ENCODE results near the gene TYSND1. TPM values are rescaled to one million over a fixed set of nuclear protein-coding genes. Genes with fewer than 3 reads are reported as not detected.
A peak's percentile ranks its signal among the peaks of the same experiment; 100 is the strongest.
"Not testable (repeated sequence)": the region's sequence is repeated elsewhere in the genome, so short reads cannot be mapped to it uniquely, and the experiment has no call there.

TYSND1 gene
- total RNA-seq, 1 donor from 2014 or later, result 6.2 TPM

GRCh38 chr10:70137927-70138883 lies 8.3 kb downstream of the TYSND1 start:
- ATAC-seq, result no peak
- DNase-seq (ENCODE audit: missing footprints), result no peak
- intact Hi-C loops (cut with DNase I), result no loop called here

DNA sequence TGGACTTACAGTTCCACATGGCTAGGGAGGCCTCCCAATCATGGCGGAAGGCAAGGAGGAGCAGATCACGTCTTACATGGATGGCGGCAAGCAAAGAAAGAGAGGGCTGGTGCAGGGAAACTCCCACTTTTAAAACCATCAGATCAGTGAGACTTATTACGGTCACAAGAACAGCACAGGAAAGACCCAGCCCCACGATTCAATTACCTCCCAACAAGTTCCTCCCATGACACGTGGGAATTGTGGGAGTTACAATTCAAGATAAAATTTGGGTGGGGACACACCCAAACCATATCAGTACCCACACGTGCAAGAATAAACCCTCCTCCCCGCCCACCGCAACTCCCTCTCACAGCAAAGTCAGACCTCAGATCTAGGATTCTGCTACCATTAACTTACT lies 9.4 kb downstream of the TYSND1 start:
- ATAC-seq, result no peak
- intact Hi-C loops (cut with DNase I), result no loop called here

GRCh38 chr10:70135684-70136083 lies 10.8 kb downstream of the TYSND1 start:
- ATAC-seq (no peak), DNase-seq (ENCODE audit: missing footprints) (no peak)
- intact Hi-C loops (cut with DNase I), result no loop called here

More for the DNA sequence above, 9.4 kb downstream of the TYSND1 start:
- no peak for DNase-seq (ENCODE audit: missing footprints)

DNA sequence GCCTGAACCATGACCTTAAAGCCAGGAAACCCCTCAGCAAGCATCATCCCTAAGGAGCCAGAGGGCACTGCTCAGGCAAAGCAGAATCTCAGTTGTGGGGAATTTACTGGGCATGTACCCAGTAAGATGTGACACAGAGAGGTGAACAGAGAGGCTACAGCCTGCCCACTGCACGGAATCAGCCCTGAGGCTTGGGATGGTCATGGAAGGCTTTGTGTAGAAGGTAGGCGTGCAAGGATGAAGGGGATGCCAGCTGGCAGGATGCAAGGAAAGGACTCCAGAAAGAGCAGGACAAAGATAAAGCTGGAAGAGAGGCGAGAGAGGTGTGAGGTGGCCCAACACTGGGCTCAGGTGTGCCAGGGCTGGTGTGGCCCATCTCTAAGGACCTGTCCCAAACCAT lies 11.5 kb downstream of the TYSND1 start:
- intact Hi-C loops (cut with DNase I), result no loop called here
- DNase-seq (ENCODE audit: missing footprints), result no peak
- no peak for ATAC-seq

DNA sequence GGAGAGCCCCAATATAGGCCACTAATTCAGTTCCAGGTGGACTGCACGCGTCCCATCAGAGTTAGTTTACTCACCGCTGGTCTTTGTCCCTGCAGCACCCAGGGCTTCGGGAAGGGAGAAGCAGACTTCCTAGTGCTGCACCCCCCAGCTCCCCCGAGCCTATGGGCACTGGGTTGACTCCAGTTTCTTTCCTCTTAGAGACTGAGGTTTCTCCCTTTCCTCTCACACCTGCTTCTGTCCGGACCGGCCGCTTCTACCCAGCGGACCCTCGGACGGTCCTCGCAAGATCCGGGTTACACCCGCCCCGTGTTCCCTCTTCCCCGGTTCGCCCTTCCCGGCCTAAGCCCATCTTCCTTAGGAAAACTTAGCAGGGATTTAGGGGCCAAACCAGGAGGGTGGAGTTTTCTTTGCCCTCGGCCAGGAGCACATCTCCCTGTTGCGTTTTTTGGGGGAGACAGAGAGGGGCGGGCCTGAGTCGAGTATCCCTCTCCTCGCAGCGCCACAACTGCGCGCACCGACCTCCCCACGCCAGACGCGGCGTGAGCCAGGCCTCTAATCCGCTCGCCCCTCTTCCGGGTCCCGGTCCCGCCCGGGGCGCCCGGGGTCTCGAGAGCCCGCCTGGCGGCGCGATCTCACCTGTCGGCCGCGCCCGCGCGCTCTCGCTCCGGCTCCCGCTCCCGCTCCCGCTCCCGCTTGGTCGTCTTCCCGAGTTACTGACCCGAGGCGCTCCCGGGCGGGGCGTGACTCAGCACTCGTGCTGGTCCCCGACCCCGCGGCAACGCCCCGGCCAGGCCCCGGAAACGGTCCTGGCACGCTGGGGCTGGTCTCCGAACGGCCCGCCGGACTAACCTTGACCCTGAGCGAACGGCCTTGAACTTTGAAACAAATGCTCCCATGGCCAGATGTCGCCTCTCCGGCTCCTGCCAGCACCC lies 14.1 kb downstream of the TYSND1 start, which contains the start of gene AIFM2:
Gene AIFM2 (minus strand): TSS at position 728 of the 932 bp plus-strand sequence. CDS start 8,741 bp downstream, outside the sequence.
- intact Hi-C loops (cut with DNase I), result no loop called here
- peak; percentile 86 for ATAC-seq
- peak; percentile 91 for DNase-seq (ENCODE audit: missing footprints)

DNA sequence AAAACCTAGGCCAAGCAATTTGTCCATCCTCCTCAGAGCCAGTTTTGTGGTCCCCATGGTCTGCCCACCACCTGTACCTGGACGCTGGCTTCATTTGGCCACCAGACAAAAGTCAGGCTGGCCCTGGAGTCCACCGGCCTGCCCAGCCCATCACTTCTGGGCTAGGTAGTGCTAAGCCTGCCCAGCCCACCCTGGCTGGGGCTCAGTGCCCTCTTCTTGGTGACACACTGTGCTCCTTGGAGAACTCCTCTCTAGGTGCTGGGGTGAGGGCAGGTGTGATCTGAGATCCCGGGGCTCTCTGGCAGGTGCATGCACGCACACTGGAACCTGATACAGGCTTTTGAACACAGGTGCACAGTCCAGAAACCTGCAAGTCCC lies 15.0 kb downstream of the TYSND1 start:
- intact Hi-C loops (cut with DNase I), result no loop called here
- no peak for ATAC-seq
- DNase-seq (ENCODE audit: missing footprints), result no peak

GRCh38 chr10:70130878-70131559 lies 15.5 kb downstream of the TYSND1 start:
- DNase-seq (ENCODE audit: missing footprints), result no peak
- intact Hi-C loops (cut with DNase I), result no loop called here
- peak; percentile 32 for ATAC-seq

- intact Hi-C loops (cut with DNase I), result no loop called here
- ATAC-seq, result no peak
- DNase-seq (ENCODE audit: missing footprints), result no peak
These were observed 19.7 kb downstream of the TYSND1 start for GRCh38 chr10:70126700-70127395.

- no peak for DNase-seq (ENCODE audit: missing footprints)
- intact Hi-C loops (cut with DNase I), result no loop called here
- no peak for ATAC-seq
These were observed 20.5 kb downstream of the TYSND1 start for GRCh38 chr10:70125918-70126552.

DNA sequence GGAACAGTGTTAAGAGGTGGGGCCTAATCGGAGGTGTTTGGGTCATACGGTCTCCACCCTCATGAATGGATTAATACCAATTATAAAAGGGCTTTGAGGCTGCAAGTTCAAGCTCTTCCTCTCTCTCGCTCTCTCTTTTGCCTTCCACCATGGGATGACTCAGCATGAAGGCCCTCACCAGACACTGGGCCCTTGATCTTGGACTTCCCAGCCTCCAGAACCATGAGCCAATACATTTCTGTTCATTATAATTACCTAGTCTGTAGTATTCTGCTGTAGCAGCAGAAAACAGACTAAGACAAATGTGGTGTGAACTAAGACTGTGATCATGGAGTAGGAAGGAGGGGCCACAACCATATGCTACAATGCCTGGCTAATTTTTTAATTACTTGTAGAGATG lies 21.6 kb downstream of the TYSND1 start:
- intact Hi-C loops (cut with DNase I), result no loop called here
- ATAC-seq (no peak), DNase-seq (ENCODE audit: missing footprints) (no peak)

GRCh38 chr10:70124415-70124814 lies 22.1 kb downstream of the TYSND1 start:
- intact Hi-C loops (cut with DNase I), result no loop called here
- ATAC-seq (no peak), DNase-seq (ENCODE audit: missing footprints) (no peak)

- no peak for ATAC-seq
- DNase-seq (ENCODE audit: missing footprints), result no peak
- intact Hi-C loops (cut with DNase I), result no loop called here
These were observed 22.7 kb downstream of the TYSND1 start for GRCh38 chr10:70123817-70124216.

- DNase-seq (ENCODE audit: missing footprints); intact Hi-C loops (cut with DNase I); ATAC-seq: not testable (repeated sequence)
These were observed 23.3 kb downstream of the TYSND1 start for GRCh38 chr10:70123166-70123565.

DNA sequence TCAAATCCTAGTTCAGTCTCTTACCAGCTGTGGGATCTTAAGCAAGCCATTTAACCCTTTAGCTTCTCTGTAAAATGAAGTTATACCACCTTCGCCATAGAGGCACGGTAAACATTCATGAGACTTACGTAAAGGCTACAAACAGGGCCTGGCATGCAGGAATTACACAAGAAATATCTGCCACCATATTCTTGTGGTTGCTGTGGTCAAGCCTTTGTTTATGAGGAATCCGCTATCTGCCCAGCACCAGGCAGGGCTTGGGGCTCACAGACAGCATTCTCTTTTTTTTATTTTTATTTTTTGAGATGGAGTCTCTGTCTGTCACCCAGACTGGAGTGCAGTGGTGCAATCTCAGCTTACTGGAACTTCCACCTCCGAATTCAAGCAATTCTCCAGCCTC lies 23.8 kb downstream of the TYSND1 start:
- no peak for DNase-seq (ENCODE audit: missing footprints)
- intact Hi-C loops (cut with DNase I), result no loop called here
- ATAC-seq, result no peak

DNA sequence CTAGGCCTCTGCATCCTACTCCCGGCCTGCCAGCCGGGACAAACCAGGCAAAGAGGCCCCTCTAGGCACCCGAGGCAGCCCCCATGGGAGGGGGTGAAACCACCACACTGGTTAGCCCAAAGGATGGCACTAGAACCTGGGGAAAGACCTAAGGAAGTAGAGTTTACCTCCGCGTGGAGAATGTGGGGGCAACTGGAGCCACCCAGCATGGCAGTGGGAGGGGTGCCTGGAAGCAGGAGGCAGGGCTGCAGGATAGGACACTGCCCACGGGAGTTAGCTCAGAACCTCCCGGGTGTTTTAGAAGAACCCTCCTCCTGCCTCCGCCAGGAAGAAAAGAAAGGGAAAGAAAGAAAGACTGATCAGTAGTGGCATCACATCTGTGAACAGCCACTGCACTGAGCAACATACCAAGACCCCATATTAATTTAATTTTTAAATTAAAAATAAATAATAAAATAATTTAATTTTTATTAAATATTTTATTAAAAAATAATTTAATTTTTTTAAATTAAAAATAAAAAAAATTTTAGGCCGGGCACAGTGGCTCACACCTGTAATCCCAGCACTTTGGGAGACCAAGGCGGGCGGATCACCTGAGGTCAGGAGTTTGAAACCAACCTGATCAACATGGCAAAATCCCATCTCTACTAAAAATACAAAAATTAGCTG lies 25.1 kb downstream of the TYSND1 start:
- ATAC-seq, result peak; percentile 15
- intact Hi-C loops (cut with DNase I), result no loop called here
- DNase-seq (ENCODE audit: missing footprints), result no peak

- intact Hi-C loops (cut with DNase I), result no loop called here
These were observed 26.1 kb downstream of the TYSND1 start for GRCh38 chr10:70120417-70120816.

DNA sequence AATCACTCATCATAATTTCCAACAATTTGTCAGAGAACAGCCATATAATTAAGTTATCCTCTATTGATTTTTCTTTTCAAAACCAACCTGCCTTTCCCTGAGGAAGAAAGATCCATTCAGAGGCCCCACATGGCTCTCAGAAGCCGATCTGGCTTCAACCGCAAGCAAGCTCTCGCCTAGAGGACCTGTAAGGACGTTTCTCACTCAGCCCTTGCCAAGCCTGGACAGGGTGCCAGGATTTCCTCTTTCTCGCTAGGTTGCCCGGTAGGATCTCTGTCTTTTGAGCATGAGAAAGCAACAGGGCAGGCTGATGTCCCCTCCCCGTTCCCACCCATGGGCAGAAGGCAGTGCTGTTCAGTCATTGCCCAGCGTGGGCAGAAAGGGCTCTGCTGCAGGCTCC lies 26.9 kb downstream of the TYSND1 start:
- intact Hi-C loops (cut with DNase I), result no loop called here
- ATAC-seq (no peak), DNase-seq (ENCODE audit: missing footprints) (no peak)

More at GRCh38 chr10:70120417-70120816, 26.1 kb downstream of the TYSND1 start:
- ATAC-seq (no peak), DNase-seq (ENCODE audit: missing footprints) (no peak)
